Measurements from ENCODE around the gene UROS.

UROS gene

GRCh38 chr10:125788156-125789034 is 34.7 kb downstream of the UROS start:
- DNase-seq (ENCODE audit: low read depth in 2 of 2): no peak

GRCh38 chr10:125785791-125786190 is 37.3 kb downstream of the UROS start:
- no peak for DNase-seq (ENCODE audit: low read depth in 2 of 2)

GRCh38 chr10:125783957-125784356 is 39.1 kb downstream of the UROS start:
- no peak for DNase-seq (ENCODE audit: low read depth in 2 of 2)

- DNase-seq (ENCODE audit: low read depth in 2 of 2): no peak
Measured at GRCh38 chr10:125783408-125783807, 39.6 kb downstream of the UROS start.

GRCh38 chr10:125782616-125783015 is 40.4 kb downstream of the UROS start:
- no peak for DNase-seq (ENCODE audit: low read depth in 2 of 2)

GRCh38 chr10:125782054-125782453 is 41.0 kb downstream of the UROS start:
- no peak for DNase-seq (ENCODE audit: low read depth in 2 of 2)

- no peak for DNase-seq (ENCODE audit: low read depth in 2 of 2)
Measured at GRCh38 chr10:125781374-125781773, 41.7 kb downstream of the UROS start.

- no peak for DNase-seq (ENCODE audit: low read depth in 2 of 2)
Measured at GRCh38 chr10:125779403-125780327, 43.4 kb downstream of the UROS start.

- no peak for DNase-seq (ENCODE audit: low read depth in 2 of 2)
Measured at GRCh38 chr10:125778556-125778955, 44.5 kb downstream of the UROS start.

GRCh38 chr10:125777806-125778205 is 45.3 kb downstream of the UROS start:
- DNase-seq (ENCODE audit: low read depth in 2 of 2): no peak

GRCh38 chr10:125775491-125776106 is 47.5 kb downstream of the UROS start, which contains the start of gene MMP21:
MMP21 (minus strand) TSS chr10:125775821; CDS start chr10:125775821, 0 bp downstream.
- no peak for DNase-seq (ENCODE audit: low read depth in 2 of 2)

GRCh38 chr10:125774581-125775191 is 48.4 kb downstream of the UROS start:
- DNase-seq (ENCODE audit: low read depth in 2 of 2): no peak

- no peak for DNase-seq (ENCODE audit: low read depth in 2 of 2)
Measured at GRCh38 chr10:125773687-125774543, 49.1 kb downstream of the UROS start.

GRCh38 chr10:125772864-125773180 is 50.2 kb downstream of the UROS start:
- no peak for DNase-seq (ENCODE audit: low read depth in 2 of 2)

- DNase-seq (ENCODE audit: low read depth in 2 of 2): no peak
Measured at GRCh38 chr10:125772112-125772863, 50.8 kb downstream of the UROS start.

- DNase-seq (ENCODE audit: low read depth in 2 of 2): no peak
Measured at GRCh38 chr10:125770844-125771243, 52.2 kb downstream of the UROS start.

GRCh38 chr10:125769175-125769574 is 53.9 kb downstream of the UROS start:
- DNase-seq (ENCODE audit: low read depth in 2 of 2): no peak

GRCh38 chr10:125768219-125768855 is 54.7 kb downstream of the UROS start:
- DNase-seq (ENCODE audit: low read depth in 2 of 2): no peak

GRCh38 chr10:125766511-125766910 is 56.5 kb downstream of the UROS start:
- no peak for DNase-seq (ENCODE audit: low read depth in 2 of 2)

- no peak for DNase-seq (ENCODE audit: low read depth in 2 of 2)
Measured at GRCh38 chr10:125765835-125766234, 57.2 kb downstream of the UROS start.

Measured in stimulated activated CD4-positive, alpha-beta T cell treated with anti-CD3 and anti-CD28 coated beads, Interleukin-15, amount 100 ng/mL, for 48 hours (primary cell).